Measurements from ENCODE around the gene COPZ1. TPM values are rescaled to one million over a fixed set of nuclear protein-coding genes. Genes with fewer than 3 reads are reported as not detected.

Gene COPZ1
- total RNA-seq, 1 experiment from 2014 or later, result 104 TPM

DNA sequence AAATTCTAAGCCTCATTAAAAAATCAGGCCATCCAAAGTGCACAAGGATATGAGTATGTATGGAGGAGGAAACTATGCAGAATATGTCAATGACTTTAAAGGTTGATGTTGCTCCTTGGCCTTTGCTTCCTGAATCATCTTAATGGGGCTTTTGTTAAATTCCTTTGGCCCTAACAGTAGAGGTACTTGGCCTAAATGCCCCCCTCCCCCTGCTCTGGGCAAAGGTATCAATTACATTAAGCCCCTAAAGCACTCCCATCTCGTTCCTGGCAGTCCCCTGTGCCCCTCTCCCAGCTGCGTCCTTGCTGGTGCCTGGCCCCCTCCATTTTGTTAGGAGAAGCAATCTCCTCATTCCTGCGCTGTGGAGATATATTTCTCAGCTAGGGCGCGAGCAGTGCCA, 4.8 kb downstream of the COPZ1 start:
- Mint-ChIP-seq H3K4me3 (no peak overlapping the region), H3K27ac (no peak overlapping the region), H3K27me3 (ENCODE audit: low read depth) (no peaks in the 10 kb centered on the region), H3K36me3 (ENCODE audit: insufficient read depth in 1 of 3, low read depth in 3 of 3) (peaks cover 0 to 2% (median 0%) of the 10 kb centered on the region in 3 experiments; a peak in 2 of 7 replicates), H3K4me1 (peaks cover 19 to 26% of the 10 kb centered on the region in 2 experiments), H3K9me3 (no peaks in the 10 kb centered on the region)
- Histone ChIP-seq H3K9ac (ENCODE audit: extremely low read depth, insufficient read length, low read length) (no peak overlapping the region), H4K8ac (replicated peaks; ENCODE audit: insufficient read length, low read depth, low read length) (no peak overlapping the region), H4K5ac (ENCODE audit: insufficient read length, low read depth, low read length) (no peak overlapping the region), H3K79me1 (ENCODE audit: insufficient read depth, low read depth, low read length, poor library complexity, severe bottlenecking) (no peaks in the 10 kb centered on the region), H2BK120ac (ENCODE audit: low read depth, low read length, poor library complexity, severe bottlenecking) (no peak overlapping the region), H3K27me3 (ENCODE audit: insufficient read depth, low read length) (no peaks in the 10 kb centered on the region; the same call in 1 of the 2 replicates), H3K9me3 (ENCODE audit: control insufficient read depth, low read depth, low read length) (no peaks in the 10 kb centered on the region), H3K56ac (ENCODE audit: insufficient read length, low read depth, low read length) (no peak overlapping the region), H2AK5ac (ENCODE audit: insufficient read length, low read length) (no peak overlapping the region), H2AFZ (ENCODE audit: low read length) (no peak overlapping the region), H3T11ph (ENCODE audit: low read length) (no peak overlapping the region), H3K27ac (ENCODE audit: insufficient read length, low read depth, low read length) (no peak overlapping the region), H2BK15ac (ENCODE audit: low read depth, low read length) (no peak overlapping the region), H2BK5ac (ENCODE audit: insufficient read length, low read length) (no peak overlapping the region), H3K18ac (ENCODE audit: insufficient read length, low read depth, low read length) (no peak overlapping the region), H4K91ac (ENCODE audit: insufficient read length, low read depth, low read length) (no peak overlapping the region), H3K4me2 (ENCODE audit: insufficient read depth, insufficient read length, low read length) (no peak overlapping the region), H3K23me2 (ENCODE audit: insufficient read length, low read depth, low read length, poor library complexity, severe bottlenecking) (no peaks in the 10 kb centered on the region), H3K23ac (ENCODE audit: insufficient read length, low read depth, low read length) (no peak overlapping the region), H4K20me1 (ENCODE audit: control insufficient read depth, insufficient read depth, insufficient read length) (no peaks in the 10 kb centered on the region), H3K4ac (ENCODE audit: low read depth, low read length) (no peak overlapping the region), H3K4me1 (ENCODE audit: insufficient read depth, low read length) (no peaks in the 10 kb centered on the region), H2BK20ac (ENCODE audit: low read depth, low read length, poor library complexity, severe bottlenecking) (no peak overlapping the region), H2BK12ac (ENCODE audit: insufficient read length, low read depth, low read length) (no peak overlapping the region), H3K14ac (ENCODE audit: insufficient read depth, low read length) (no peak overlapping the region), H3K79me2 (ENCODE audit: insufficient read depth, low read length) (no peaks in the 10 kb centered on the region; the same call in 1 of the 2 replicates)
- peak; percentile 57 for DNase-seq
- TF ChIP-seq, protein P1, sequence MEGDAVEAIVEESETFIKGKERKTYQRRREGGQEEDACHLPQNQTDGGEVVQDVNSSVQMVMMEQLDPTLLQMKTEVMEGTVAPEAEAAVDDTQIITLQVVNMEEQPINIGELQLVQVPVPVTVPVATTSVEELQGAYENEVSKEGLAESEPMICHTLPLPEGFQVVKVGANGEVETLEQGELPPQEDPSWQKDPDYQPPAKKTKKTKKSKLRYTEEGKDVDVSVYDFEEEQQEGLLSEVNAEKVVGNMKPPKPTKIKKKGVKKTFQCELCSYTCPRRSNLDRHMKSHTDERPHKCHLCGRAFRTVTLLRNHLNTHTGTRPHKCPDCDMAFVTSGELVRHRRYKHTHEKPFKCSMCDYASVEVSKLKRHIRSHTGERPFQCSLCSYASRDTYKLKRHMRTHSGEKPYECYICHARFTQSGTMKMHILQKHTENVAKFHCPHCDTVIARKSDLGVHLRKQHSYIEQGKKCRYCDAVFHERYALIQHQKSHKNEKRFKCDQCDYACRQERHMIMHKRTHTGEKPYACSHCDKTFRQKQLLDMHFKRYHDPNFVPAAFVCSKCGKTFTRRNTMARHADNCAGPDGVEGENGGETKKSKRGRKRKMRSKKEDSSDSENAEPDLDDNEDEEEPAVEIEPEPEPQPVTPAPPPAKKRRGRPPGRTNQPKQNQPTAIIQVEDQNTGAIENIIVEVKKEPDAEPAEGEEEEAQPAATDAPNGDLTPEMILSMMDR (conservative IDR thresholded peaks at IDR 0.05), result no peak
- no CpG with 5 or more reads among the region's 5 CpGs for WGBS (ENCODE audit: extremely low coverage, insufficient read length, low lambda C conversion rate)

All from H9 (cell line).